Measurements from ENCODE around the gene GPS1. TPM values are rescaled to one million over a fixed set of nuclear protein-coding genes. Genes with fewer than 3 reads are reported as not detected.

The GPS1 gene
- total RNA-seq, 4 donors from 2014 or later = 76.0 to 326 (median 85.6) TPM

GRCh38 chr17:82050152-82050760 is 1.4 kb upstream of the GPS1 start:
- Histone ChIP-seq H3K27me3 (no peaks in the 10 kb centered on the region), H3K9me3 (no peaks in the 10 kb centered on the region), H3K27ac (no peak overlapping the region), H3K36me3 (no peaks in the 10 kb centered on the region), H3K4me1 (peaks cover 0 to 28% of the 10 kb centered on the region in 2 donors), H3K4me3 (peak overlapping the region; percentile 48 to 98)
- DNase-seq = no peak
- intact Hi-C loops (cut with DNase I; ENCODE audit: low total_unique reads) = no loop called here
- TF ChIP-seq, protein P1, sequence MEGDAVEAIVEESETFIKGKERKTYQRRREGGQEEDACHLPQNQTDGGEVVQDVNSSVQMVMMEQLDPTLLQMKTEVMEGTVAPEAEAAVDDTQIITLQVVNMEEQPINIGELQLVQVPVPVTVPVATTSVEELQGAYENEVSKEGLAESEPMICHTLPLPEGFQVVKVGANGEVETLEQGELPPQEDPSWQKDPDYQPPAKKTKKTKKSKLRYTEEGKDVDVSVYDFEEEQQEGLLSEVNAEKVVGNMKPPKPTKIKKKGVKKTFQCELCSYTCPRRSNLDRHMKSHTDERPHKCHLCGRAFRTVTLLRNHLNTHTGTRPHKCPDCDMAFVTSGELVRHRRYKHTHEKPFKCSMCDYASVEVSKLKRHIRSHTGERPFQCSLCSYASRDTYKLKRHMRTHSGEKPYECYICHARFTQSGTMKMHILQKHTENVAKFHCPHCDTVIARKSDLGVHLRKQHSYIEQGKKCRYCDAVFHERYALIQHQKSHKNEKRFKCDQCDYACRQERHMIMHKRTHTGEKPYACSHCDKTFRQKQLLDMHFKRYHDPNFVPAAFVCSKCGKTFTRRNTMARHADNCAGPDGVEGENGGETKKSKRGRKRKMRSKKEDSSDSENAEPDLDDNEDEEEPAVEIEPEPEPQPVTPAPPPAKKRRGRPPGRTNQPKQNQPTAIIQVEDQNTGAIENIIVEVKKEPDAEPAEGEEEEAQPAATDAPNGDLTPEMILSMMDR (IDR thresholded peaks at IDR 0.05) = no peak
- no peak for TF ChIP-seq POLR2A (IDR thresholded peaks at IDR 0.05)

- peaks cover 0 to 28% of the 10 kb centered on the region in 2 donors for H3K4me1 ChIP-seq
- no peaks in the 10 kb centered on the region for H3K27me3 ChIP-seq
- H3K4me3 ChIP-seq = peak overlapping the region; percentile 48 to 98
- intact Hi-C loops (cut with DNase I; ENCODE audit: low total_unique reads) = no loop called here
- H3K36me3 ChIP-seq = no peaks in the 10 kb centered on the region
- H3K27ac ChIP-seq = peak overlapping the region; percentile 60 to 73
- H3K9me3 ChIP-seq = no peaks in the 10 kb centered on the region
- no peak for DNase-seq
- TF ChIP-seq, protein P1 (IDR thresholded peaks at IDR 0.05) = no peak
- no peak for TF ChIP-seq POLR2A (IDR thresholded peaks at IDR 0.05)
These were observed 697 bp upstream of the GPS1 start for GRCh38 chr17:82050761-82051641.

- H3K27ac ChIP-seq = peak overlapping the region in 1 of 2 donors; percentile 60
- peaks cover 0 to 28% of the 10 kb centered on the region in 2 donors for H3K4me1 ChIP-seq
- H3K36me3 ChIP-seq = no peaks in the 10 kb centered on the region
- H3K27me3 ChIP-seq = no peaks in the 10 kb centered on the region
- DNase-seq = no peak
- TF ChIP-seq POLR2A (IDR thresholded peaks at IDR 0.05) = no peak
- TF ChIP-seq, protein P1 (IDR thresholded peaks at IDR 0.05) = no peak
- intact Hi-C loops (cut with DNase I; ENCODE audit: low total_unique reads) = no loop called here
- H3K9me3 ChIP-seq = no peaks in the 10 kb centered on the region
- peak overlapping the region; percentile 48 to 98 for H3K4me3 ChIP-seq
These were observed 951 bp downstream of the GPS1 start for GRCh38 chr17:82052638-82053059.

GRCh38 chr17:82053130-82053529 is 1.4 kb downstream of the GPS1 start:
- no peak for DNase-seq
- H3K27me3 ChIP-seq = no peaks in the 10 kb centered on the region
- no peaks in the 10 kb centered on the region for H3K9me3 ChIP-seq
- H3K27ac ChIP-seq = no peak overlapping the region
- peak overlapping the region in 1 of 2 donors; percentile 98 for H3K4me3 ChIP-seq
- no peaks in the 10 kb centered on the region for H3K36me3 ChIP-seq
- TF ChIP-seq, protein P1 (IDR thresholded peaks at IDR 0.05) = no peak
- no peak for TF ChIP-seq POLR2A (IDR thresholded peaks at IDR 0.05)
- intact Hi-C loops (cut with DNase I; ENCODE audit: low total_unique reads) = no loop called here
- H3K4me1 ChIP-seq = peaks cover 0 to 28% of the 10 kb centered on the region in 2 donors

Measured in uterus (tissue), 4 donors.